Measurements from ENCODE around the gene ARFIP2.

The ARFIP2 gene

GRCh38 chr11:6438979-6439571 is 42.1 kb downstream of the ARFIP2 start:
- Histone ChIP-seq H3K36me3 (replicated peaks; ENCODE audit: low read depth, low read length) (no peaks in the 10 kb centered on the region), H3K27me3 (ENCODE audit: low read depth, low read length) (no peaks in the 10 kb centered on the region), H4K20me1 (ENCODE audit: insufficient read depth, low read length) (no peaks in the 10 kb centered on the region), H3K9ac (ENCODE audit: low read length) (no peak overlapping the region), H3K4me2 (ENCODE audit: low read length) (no peak overlapping the region), H2AFZ (ENCODE audit: low read depth, low read length) (no peak overlapping the region), H3K9me3 (ENCODE audit: insufficient read depth, low read length) (no peaks in the 10 kb centered on the region), H3K79me2 (ENCODE audit: low read length) (no peaks in the 10 kb centered on the region), H3K4me3 (ENCODE audit: low read length) (no peak overlapping the region), H3K27ac (ENCODE audit: low read length) (no peak overlapping the region), H3K4me1 (ENCODE audit: low read length) (peaks cover 9% of the 10 kb centered on the region)
- TF ChIP-seq EZH2phosphoT487 (IDR thresholded peaks at IDR 0.05; ENCODE audit: low read depth): no peak
- TF ChIP-seq, protein P1, sequence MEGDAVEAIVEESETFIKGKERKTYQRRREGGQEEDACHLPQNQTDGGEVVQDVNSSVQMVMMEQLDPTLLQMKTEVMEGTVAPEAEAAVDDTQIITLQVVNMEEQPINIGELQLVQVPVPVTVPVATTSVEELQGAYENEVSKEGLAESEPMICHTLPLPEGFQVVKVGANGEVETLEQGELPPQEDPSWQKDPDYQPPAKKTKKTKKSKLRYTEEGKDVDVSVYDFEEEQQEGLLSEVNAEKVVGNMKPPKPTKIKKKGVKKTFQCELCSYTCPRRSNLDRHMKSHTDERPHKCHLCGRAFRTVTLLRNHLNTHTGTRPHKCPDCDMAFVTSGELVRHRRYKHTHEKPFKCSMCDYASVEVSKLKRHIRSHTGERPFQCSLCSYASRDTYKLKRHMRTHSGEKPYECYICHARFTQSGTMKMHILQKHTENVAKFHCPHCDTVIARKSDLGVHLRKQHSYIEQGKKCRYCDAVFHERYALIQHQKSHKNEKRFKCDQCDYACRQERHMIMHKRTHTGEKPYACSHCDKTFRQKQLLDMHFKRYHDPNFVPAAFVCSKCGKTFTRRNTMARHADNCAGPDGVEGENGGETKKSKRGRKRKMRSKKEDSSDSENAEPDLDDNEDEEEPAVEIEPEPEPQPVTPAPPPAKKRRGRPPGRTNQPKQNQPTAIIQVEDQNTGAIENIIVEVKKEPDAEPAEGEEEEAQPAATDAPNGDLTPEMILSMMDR (IDR thresholded peaks at IDR 0.05; ENCODE audit: low read depth, low read length): peak; percentile 42

DNA sequence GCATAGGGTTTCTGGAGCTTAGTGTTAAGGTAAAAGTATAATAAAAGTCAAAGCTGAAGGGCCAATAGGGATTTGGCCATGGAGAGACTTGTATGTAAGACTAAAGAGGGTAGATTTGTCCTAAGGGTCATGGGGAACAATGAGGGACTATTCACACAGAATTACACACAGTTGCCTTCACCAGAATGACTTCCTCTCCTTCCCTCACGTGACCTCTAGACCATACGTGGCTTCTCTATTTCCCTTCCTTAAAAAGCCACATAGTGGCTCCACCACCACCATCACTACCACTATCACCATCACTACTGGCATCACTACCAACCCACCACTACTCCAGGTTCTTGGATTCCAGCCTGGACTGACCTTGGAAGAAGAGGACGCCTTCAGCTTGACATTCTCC is 43.1 kb downstream of the ARFIP2 start:
- H3K36me3 ChIP-seq (replicated peaks; ENCODE audit: low read depth, low read length): no peaks in the 10 kb centered on the region
- H3K4me1 ChIP-seq (ENCODE audit: low read length): peaks cover 9% of the 10 kb centered on the region
- TF ChIP-seq, protein P1 (IDR thresholded peaks at IDR 0.05; ENCODE audit: low read depth, low read length): no peak
- no peak for TF ChIP-seq EZH2phosphoT487 (IDR thresholded peaks at IDR 0.05; ENCODE audit: low read depth)
- peak overlapping the region; percentile 44; the same call in 1 of the 2 replicates for H2AFZ ChIP-seq (ENCODE audit: low read depth, low read length)
- H3K4me2 ChIP-seq (ENCODE audit: low read length): no peak overlapping the region
- H3K9me3 ChIP-seq (ENCODE audit: insufficient read depth, low read length): no peaks in the 10 kb centered on the region
- no peak overlapping the region for H3K27ac ChIP-seq (ENCODE audit: low read length)
- no peaks in the 10 kb centered on the region for H4K20me1 ChIP-seq (ENCODE audit: insufficient read depth, low read length)
- H3K9ac ChIP-seq (ENCODE audit: low read length): no peak overlapping the region
- no peaks in the 10 kb centered on the region for H3K27me3 ChIP-seq (ENCODE audit: low read depth, low read length)
- no peaks in the 10 kb centered on the region for H3K79me2 ChIP-seq (ENCODE audit: low read length)
- H3K4me3 ChIP-seq (ENCODE audit: low read length): no peak overlapping the region

GRCh38 chr11:6437423-6437822 is 43.7 kb downstream of the ARFIP2 start:
- H2AFZ ChIP-seq (ENCODE audit: low read depth, low read length): 0 out of 2 replicates have a peak overlapping the region, but pooled peaks have one; percentile 44

GRCh38 chr11:6433998-6434660 is 47.0 kb downstream of the ARFIP2 start:
- H3K36me3 ChIP-seq (replicated peaks; ENCODE audit: low read depth, low read length): no peaks in the 10 kb centered on the region
- H3K79me2 ChIP-seq (ENCODE audit: low read length): no peaks in the 10 kb centered on the region
- H3K4me1 ChIP-seq (ENCODE audit: low read length): peaks cover 9% of the 10 kb centered on the region
- no peak overlapping the region for H3K4me2 ChIP-seq (ENCODE audit: low read length)
- H4K20me1 ChIP-seq (ENCODE audit: insufficient read depth, low read length): no peaks in the 10 kb centered on the region
- TF ChIP-seq, protein P1 (IDR thresholded peaks at IDR 0.05; ENCODE audit: low read depth, low read length): no peak
- H3K9ac ChIP-seq (ENCODE audit: low read length): no peak overlapping the region
- H3K27me3 ChIP-seq (ENCODE audit: low read depth, low read length): no peaks in the 10 kb centered on the region
- H3K27ac ChIP-seq (ENCODE audit: low read length): no peak overlapping the region
- H3K4me3 ChIP-seq (ENCODE audit: low read length): no peak overlapping the region
- no peak overlapping the region for H2AFZ ChIP-seq (ENCODE audit: low read depth, low read length)
- H3K9me3 ChIP-seq (ENCODE audit: insufficient read depth, low read length): no peaks in the 10 kb centered on the region

More at GRCh38 chr11:6437423-6437822, 43.7 kb downstream of the ARFIP2 start:
- Histone ChIP-seq H3K27me3 (ENCODE audit: low read depth, low read length) (no peaks in the 10 kb centered on the region), H3K9ac (ENCODE audit: low read length) (no peak overlapping the region), H3K79me2 (ENCODE audit: low read length) (no peaks in the 10 kb centered on the region), H3K4me1 (ENCODE audit: low read length) (peaks cover 9% of the 10 kb centered on the region), H3K4me3 (ENCODE audit: low read length) (no peak overlapping the region), H3K9me3 (ENCODE audit: insufficient read depth, low read length) (no peaks in the 10 kb centered on the region), H4K20me1 (ENCODE audit: insufficient read depth, low read length) (no peaks in the 10 kb centered on the region), H3K27ac (ENCODE audit: low read length) (no peak overlapping the region), H3K4me2 (ENCODE audit: low read length) (no peak overlapping the region), H3K36me3 (replicated peaks; ENCODE audit: low read depth, low read length) (no peaks in the 10 kb centered on the region)
- TF ChIP-seq, protein P1 (IDR thresholded peaks at IDR 0.05; ENCODE audit: low read depth, low read length): no peak
- no peak for TF ChIP-seq EZH2phosphoT487 (IDR thresholded peaks at IDR 0.05; ENCODE audit: low read depth)
